Islet precursor cell (in vitro differentiated cells): ENCODE measurements around the gene GP1BA.
A peak's percentile ranks its signal among the peaks of the same experiment; 100 is the strongest.
"Not testable (repeated sequence)": the region's sequence is repeated elsewhere in the genome, so short reads cannot be mapped to it uniquely, and the experiment has no call there.

Source experiments
- DNase-seq: peaks from one replicate; pipeline ENCODE4 v3.0.0-alpha.2; 2018

GP1BA gene

GRCh38 chr17:4901648-4902344 is 30.3 kb upstream of the GP1BA start:
- no peak for DNase-seq

GRCh38 chr17:4902540-4902939 is 29.5 kb upstream of the GP1BA start:
- no peak for DNase-seq

GRCh38 chr17:4903051-4903818 is 28.8 kb upstream of the GP1BA start, which contains the start of gene CHRNE:
CHRNE (minus strand) TSS chr17:4903098; CDS start chr17:4903063, 35 bp downstream.
- DNase-seq = peak; percentile 95

GRCh38 chr17:4906642-4907041 is 25.4 kb upstream of the GP1BA start:
- not testable (repeated sequence) for DNase-seq

GRCh38 chr17:4908301-4908700 is 23.8 kb upstream of the GP1BA start:
- peak; percentile 96 for DNase-seq

GRCh38 chr17:4908711-4909496 is 23.2 kb upstream of the GP1BA start:
- DNase-seq = peak; percentile 100

GRCh38 chr17:4913994-4914393 is 18.1 kb upstream of the GP1BA start:
- no peak for DNase-seq

DNA sequence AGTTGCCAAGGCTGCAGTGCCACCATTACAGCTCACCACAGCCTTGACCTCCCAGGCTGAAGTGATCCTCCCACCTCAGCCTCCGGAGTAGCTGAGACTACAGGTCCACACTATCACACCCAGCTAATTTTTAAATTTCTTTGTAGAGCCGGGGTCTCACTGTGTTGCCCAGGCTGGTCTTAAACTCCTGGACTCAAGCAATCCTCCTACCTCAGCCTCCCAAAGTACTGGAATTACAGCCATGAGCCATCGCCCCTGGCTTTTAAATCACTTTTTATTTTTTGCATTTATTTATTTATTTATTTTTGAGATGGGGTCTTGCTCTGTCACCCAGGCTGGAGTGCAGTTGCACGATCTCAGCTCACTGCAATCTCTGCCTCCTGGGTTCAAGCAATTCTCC is 17.5 kb upstream of the GP1BA start:
- DNase-seq = not testable (repeated sequence)

DNA sequence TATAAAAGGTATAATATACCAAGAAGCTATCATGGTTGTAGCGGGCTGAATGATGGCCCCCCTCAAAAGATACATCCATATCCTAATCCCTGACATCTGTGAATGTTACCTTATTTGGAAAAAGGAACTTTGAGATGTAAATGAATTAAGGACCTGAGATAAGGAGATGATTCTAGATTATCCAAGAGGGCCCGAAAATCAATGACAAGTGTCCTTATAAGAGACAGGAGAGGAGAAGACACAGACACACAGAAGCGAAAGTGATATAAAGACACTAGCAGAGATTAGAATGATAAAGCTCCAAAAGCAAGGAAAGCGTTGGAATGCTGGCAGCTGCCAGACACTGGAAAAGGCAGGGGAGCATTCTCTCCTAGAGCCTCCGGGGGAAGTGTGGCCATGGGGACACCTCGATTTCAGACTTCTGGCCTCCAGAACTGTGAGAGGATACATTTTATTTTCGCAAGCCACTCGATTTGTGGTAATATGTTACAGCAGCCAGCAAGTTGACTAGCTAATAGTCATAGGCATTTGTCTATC is 12.5 kb upstream of the GP1BA start:
- peak; percentile 63 for DNase-seq

DNA sequence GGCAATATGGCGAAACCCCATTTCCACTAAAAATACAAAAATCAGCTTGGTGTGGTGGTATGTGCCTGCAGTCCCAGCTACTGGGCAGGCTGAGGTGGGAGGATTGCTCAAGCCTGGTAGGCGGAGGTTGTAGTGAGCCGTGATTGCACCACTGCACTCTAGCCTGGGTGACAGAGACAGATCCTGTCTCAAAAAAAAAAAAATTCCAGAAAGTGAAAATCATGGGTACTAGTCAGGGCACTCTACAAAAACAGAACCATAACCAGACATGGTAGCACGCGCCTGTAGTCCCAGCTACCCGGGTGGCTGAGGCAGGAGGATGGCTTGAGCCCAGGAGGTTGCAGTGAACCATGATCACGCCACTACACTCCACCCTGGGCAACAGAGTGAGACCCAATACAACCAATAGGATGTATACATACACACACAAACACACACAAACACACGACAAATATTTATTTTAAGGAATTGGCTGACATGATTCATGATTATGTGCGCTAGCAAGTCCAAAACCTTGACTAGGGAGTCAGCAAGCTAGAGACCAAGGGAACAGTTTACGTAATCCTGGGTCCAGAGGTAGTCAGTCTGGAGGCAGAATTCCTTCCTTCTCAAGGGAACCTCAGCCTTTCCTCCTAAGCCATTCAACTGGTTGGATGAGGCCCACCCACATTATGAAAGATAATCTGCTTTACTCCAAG is 11.6 kb upstream of the GP1BA start:
- peak; percentile 77 for DNase-seq

- DNase-seq = no peak
These were observed 10.8 kb upstream of the GP1BA start for GRCh38 chr17:4921320-4921719.

DNA sequence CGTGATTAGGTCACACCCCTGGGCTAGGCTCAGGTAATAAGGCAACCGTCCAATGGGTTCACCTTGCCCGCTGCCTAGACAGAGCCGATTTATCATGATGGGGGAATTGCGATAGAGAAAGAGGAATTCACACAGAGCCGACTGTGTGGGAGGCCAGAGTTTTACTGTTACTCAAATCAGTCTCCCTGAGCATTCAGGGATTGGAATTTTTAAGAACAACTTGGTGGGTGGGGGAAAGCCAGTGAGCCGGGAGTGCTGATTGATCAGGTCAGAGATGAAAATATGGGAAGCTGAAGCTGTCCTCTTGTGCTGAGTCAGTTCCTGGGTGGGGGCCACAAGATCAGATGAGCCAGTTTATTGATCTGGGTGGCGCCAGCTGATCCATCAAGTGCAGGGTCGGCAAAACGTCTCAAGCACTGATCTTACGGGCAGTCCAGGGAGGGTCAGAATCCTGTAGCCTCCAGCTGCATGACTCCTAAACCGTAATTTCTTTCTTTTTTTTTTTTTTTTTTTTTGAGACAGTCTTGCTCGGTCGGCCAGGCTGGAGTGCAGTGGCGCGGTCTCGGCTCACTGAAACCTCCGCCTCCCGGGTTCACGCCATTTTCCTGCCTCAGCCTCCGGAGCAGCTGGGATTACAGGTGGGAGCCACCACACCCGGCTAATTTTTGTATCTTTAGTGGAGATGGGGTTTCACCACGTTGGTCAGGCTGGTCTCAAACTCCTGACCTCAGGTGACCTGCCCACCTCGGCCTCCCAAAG is 5.3 kb upstream of the GP1BA start:
- peak; percentile 49 for DNase-seq

DNA sequence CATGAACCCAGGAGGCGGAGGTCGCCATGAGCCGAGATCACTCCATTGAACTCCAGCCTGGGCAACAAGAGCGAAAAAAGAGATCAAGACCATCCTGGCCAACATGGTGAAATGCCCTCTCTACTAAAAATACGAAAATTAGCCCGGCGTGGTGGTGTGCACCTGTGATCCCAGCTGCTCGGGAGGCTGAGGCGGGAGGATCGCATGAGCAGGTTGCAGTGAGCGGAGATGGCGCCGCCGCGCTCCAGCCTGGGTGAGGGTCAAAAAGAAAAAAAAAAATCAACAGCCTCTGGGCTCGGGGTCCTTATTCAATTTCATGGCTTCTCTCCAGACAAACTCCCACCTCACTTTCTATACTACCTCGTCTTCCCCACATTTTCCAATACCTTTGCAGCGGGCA is 3.2 kb upstream of the GP1BA start:
- DNase-seq = no peak

GRCh38 chr17:4932756-4933155 is 679 bp downstream of the GP1BA start:
- no peak for DNase-seq

GRCh38 chr17:4933646-4934045 is 1.6 kb downstream of the GP1BA start:
- no peak for DNase-seq

- peak; percentile 89 for DNase-seq
These were observed 2.3 kb downstream of the GP1BA start for GRCh38 chr17:4934173-4934979.

DNA sequence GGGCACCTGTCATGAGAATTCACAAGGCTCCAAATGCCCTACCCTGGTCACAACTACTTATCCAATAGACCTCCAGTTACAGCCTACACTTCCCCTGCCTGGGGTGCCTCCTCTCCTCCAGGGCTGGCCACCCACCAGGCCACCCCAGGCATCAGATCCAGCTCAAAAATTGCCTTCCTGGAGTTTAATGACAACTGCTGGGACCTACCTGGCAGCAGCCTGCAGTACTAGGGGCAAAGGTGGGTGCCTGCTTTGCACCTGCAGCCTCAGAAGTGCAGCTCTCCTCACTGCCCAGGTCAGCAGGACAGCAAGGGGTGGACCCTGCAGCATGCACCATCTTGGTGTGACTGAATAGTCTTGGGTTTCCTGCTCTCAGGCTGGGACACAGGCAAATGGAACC is 3.6 kb downstream of the GP1BA start:
- DNase-seq = no peak

DNA sequence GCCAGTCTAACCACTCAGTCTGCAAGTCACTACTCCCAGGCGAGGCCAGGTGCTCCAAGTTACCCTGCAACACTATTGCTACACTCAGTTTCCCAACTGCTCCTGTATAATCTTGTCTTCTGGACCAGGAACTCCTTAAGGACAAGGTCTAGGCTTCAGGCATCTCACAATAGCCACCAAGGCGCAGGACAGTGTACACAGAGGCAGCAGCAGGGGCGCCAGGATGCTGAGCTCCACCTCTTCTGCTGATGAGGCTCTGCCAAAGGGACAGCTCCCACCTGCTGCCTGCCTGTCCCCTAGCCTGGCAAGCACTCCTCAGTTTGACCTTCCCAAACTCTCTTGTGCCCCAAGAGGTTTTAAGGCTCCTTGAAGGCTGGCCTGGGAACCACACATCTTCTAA is 4.4 kb downstream of the GP1BA start:
- DNase-seq = no peak

DNA sequence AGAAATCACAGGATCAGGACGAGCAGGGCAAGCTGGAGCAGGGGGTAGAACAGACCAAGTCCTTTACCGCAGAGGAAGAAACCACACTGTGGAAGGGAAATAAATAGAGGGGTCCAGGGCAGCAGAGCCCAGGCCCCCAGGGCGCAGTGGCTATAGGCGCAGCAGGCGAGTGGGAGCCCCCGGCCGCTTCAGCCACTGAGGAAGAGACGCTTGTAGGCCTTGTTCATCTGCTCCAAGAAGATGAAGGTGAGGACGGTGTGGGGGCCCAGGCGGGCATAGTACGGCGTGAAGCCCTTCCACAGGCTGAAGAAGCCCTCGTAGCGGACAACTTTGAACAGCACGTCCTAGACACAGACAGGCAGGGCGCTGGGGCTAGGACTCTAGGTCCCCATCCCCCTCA is 5.5 kb downstream of the GP1BA start:
- DNase-seq = no peak

DNA sequence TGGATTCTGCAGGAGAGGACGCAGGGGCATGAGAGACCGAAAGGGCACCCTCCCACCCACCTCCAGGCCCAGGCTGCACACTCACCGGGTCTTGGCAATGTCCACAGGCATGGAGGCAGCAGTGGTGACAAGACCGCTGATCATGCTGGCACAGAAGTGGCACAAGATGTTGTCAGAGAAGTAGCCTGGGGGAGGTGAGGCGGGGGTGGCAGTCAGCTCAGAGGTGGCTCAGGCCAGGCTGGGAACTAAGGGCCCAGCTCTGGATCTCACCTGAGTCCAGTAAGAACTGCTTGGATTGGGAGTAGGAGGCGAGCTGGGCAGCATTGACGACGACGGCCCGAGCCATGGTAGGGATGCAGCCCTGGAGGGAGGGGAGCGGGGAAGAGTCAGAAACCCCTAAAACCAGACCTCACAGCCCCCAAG is 6.0 kb downstream of the GP1BA start:
- DNase-seq = no peak
